Endothelial cell of umbilical vein (primary cell): ENCODE measurements around the gene TRPM1. TPM values are rescaled to one million over a fixed set of nuclear protein-coding genes. Genes with fewer than 3 reads are reported as not detected.

ENCODE experiments used
- BruUV-seq: library from RNA; stranded (reverse); fragments of 400-500 nt; replicated peaks from 2 replicates; lab custom pipeline; 2021; lab: Mats Ljungman, UMichigan
- CTCF ChIA-PET: fragments of 300-600, 350-600 bp; sonication (Branson Sonifier 250); formaldehyde crosslinking; loops from one replicate; lab custom pipeline; 2021; ENCODE audit warnings: antibody characterized with exemption, inconsistent platforms; lab: Charles Lee
- POLR2A ChIA-PET: fragments of 300-600, 350-600 bp; sonication (Branson Sonifier 250); formaldehyde crosslinking; loops from one replicate; lab custom pipeline; 2021; ENCODE audit warnings: antibody characterized with exemption, inconsistent platforms; lab: Charles Lee
- DNase-seq: peaks from one replicate; pipeline ENCODE4 v3.0.0-alpha.2; 2011; ENCODE audit warnings: low read depth, low spot score
- FAIRE-seq: peaks from 2 replicates; lab custom pipeline; 2011; peaks lifted over from hg19 to GRCh38; lab: Jason Lieb, UNC
- H2AFZ ChIP-seq: 2 replicates; pipeline ENCODE4 v1.6.0; 2012; ENCODE audit warnings: low read depth, low read length, control low read depth, inconsistent platforms
- H3K27ac ChIP-seq: 2 replicates; pipeline ENCODE4 v1.5.1; 2011; ENCODE audit warnings: low read depth, mild to moderate bottlenecking, control low read depth, low read length, moderate library complexity; ENCODE audit not compliant: insufficient read depth
- H3K27me3 ChIP-seq, 2 experiments: 2 replicates each; pipeline versions ENCODE4 v1.6.0 to v1.6.1; 2011; ENCODE audit warnings: low read length in 2 of 2, mixed read lengths in 1 of 2; ENCODE audit not compliant: control insufficient read depth in 2 of 2, insufficient read depth in 2 of 2
- H3K36me3 ChIP-seq, 2 experiments: 2 replicates in 1 of 2; 3 replicates in 1 of 2; pipeline ENCODE4 v1.5.1; 2011; ENCODE audit warnings: low read length in 2 of 2, mild to moderate bottlenecking in 1 of 2, moderate library complexity in 1 of 2; ENCODE audit not compliant: control insufficient read depth in 2 of 2, insufficient read depth in 2 of 2; ENCODE audit errors: extremely low read depth in 1 of 2
- H3K4me1 ChIP-seq: 3 replicates; pipeline ENCODE4 v1.5.1; 2011; ENCODE audit warnings: mild to moderate bottlenecking, low read length; ENCODE audit not compliant: control insufficient read depth, insufficient read depth; ENCODE audit errors: extremely low read depth
- H3K4me2 ChIP-seq: 2 replicates; pipeline ENCODE4 v1.6.1; 2011; ENCODE audit warnings: low read length, control low read depth, mixed read lengths; ENCODE audit not compliant: insufficient read depth
- H3K4me3 ChIP-seq, 3 experiments: fragments of 200-600 bp in 1 of 3; sonication (generic), shearing (Covaris generic) in 1 of 3; replicated peaks in 1 of 3; 2 replicates each; pipeline ENCODE4 v1.5.1; 2011 to 2016; ENCODE audit warnings: control low read depth in 3 of 3, low read length in 3 of 3, mild to moderate bottlenecking in 2 of 3, inconsistent platforms in 1 of 3, low read depth in 1 of 3, moderate library complexity in 1 of 3; ENCODE audit not compliant: insufficient read depth in 1 of 3
- H3K79me2 ChIP-seq: 2 replicates; pipeline ENCODE4 v1.6.0; 2012; ENCODE audit warnings: low read length, inconsistent platforms; ENCODE audit not compliant: control insufficient read depth, insufficient read depth
- H3K9ac ChIP-seq: replicated peaks from 2 replicates; pipeline ENCODE3; 2011; ENCODE audit warnings: low read length, control low read depth; ENCODE audit not compliant: insufficient read depth; ENCODE audit errors: extremely low read depth
- H3K9me1 ChIP-seq: replicated peaks from 3 replicates; pipeline ENCODE4 v1.6.0; 2011; ENCODE audit warnings: mild to moderate bottlenecking, low read length; ENCODE audit not compliant: control insufficient read depth, insufficient read depth; ENCODE audit errors: extremely low read depth
- H3K9me3 ChIP-seq: replicated peaks from 2 replicates; pipeline ENCODE4 v1.5.1; 2012; ENCODE audit warnings: low read length, inconsistent platforms; ENCODE audit not compliant: control insufficient read depth, insufficient read depth
- H4K20me1 ChIP-seq: replicated peaks from 2 replicates; pipeline ENCODE3; 2011; ENCODE audit warnings: mild to moderate bottlenecking, low read length; ENCODE audit not compliant: control insufficient read depth, insufficient read depth; ENCODE audit errors: extremely low read depth
- EZH2 ChIP-seq: IDR thresholded peaks from 2 replicates; pipeline ENCODE4 v1.6.1; 2012; ENCODE audit warnings: borderline replicate concordance, low read depth, mild to moderate bottlenecking, moderate library complexity, low read length, inconsistent platforms; ENCODE audit not compliant: severe bottlenecking
- FOS ChIP-seq: IDR thresholded peaks from 2 replicates; pipeline ENCODE4 v1.6.1; 2011; ENCODE audit warnings: mild to moderate bottlenecking, low read length, moderate library complexity, borderline replicate concordance; ENCODE audit not compliant: insufficient read depth
- GATA2 ChIP-seq: IDR thresholded peaks from 2 replicates; pipeline ENCODE4 v1.7.0; 2011; ENCODE audit warnings: low read depth, mild to moderate bottlenecking, moderate library complexity, mixed read lengths, low read length; ENCODE audit not compliant: insufficient read length, insufficient read depth
- JUN ChIP-seq: IDR thresholded peaks from 2 replicates; pipeline ENCODE4 v1.6.1; 2011; ENCODE audit warnings: borderline replicate concordance, low read depth; ENCODE audit not compliant: insufficient read length, insufficient read depth
- MYC ChIP-seq: IDR thresholded peaks from one replicate; pipeline ENCODE4 v1.6.1; 2011; ENCODE audit warnings: mild to moderate bottlenecking, low read depth, low read length
- POLR2A ChIP-seq: IDR thresholded peaks from 2 replicates; pipeline ENCODE4 v1.6.1; 2012; ENCODE audit warnings: low read depth, mild to moderate bottlenecking, control low read depth, low read length
- POLR2AphosphoS5 ChIP-seq: IDR thresholded peaks from 2 replicates; pipeline ENCODE4 v1.6.1; 2012; ENCODE audit warnings: low read depth, mild to moderate bottlenecking, control low read depth, low read length, moderate library complexity; ENCODE audit not compliant: insufficient read depth
- dilution Hi-C: fragments of 300-500 bp; cut with MboI; formaldehyde crosslinking; loops from one replicate; pipeline ENCODE4 v1.15.0; 2019; ENCODE audit warnings: low sequenced_read_pairs; ENCODE audit not compliant: extremely low pct_ligation_motif_present
- intact Hi-C: fragments of 100-400 bp; cut with micrococcal nuclease; formaldehyde crosslinking; loops from one replicate; pipeline ENCODE4 v1.10.0; 2022
- polyA plus RNA-seq, 4 experiments: library from polyadenylated mRNA; depleted of rRNA in 3 of 4; stranded (reverse) in 3 of 4; unstranded in 1 of 4; fragments of >200 nt; gene quantifications; 2 replicates each; pipeline versions ENCODE4 v1.2.1 to v1.2.3, GENCODE V29; 2011 to 2012; ENCODE audit warnings: missing spikeins in 1 of 4
- total RNA-seq: library from RNA; stranded (reverse); gene quantifications from 2 replicates; pipeline ENCODE4 v1.2.3, GENCODE V29; 2021
- TF ChIP-seq, protein P1 (sequence below): IDR thresholded peaks from 2 replicates; pipeline ENCODE4 v1.6.1; 2011; ENCODE audit not compliant: insufficient read depth, insufficient read length
- TF ChIP-seq, protein P2 (sequence below), 2 donors: IDR thresholded peaks; 1 replicate in 1 of 2; 2 replicates in 1 of 2; pipeline ENCODE4 v1.5.1; 2011; ENCODE audit warnings: low read length in 2 of 2, mild to moderate bottlenecking in 2 of 2, moderate library complexity in 2 of 2, control low read depth in 1 of 2, inconsistent platforms in 1 of 2, low read depth in 1 of 2; ENCODE audit not compliant: insufficient read depth in 1 of 2; ENCODE audit errors: extremely low read depth in 1 of 2

Gene TRPM1
- total and polyA plus RNA-seq, 2 donors (not counting 3 experiments of a cell fraction or from before 2014, with no cell fraction given), result 0.19 TPM; not detected in 1

DNA sequence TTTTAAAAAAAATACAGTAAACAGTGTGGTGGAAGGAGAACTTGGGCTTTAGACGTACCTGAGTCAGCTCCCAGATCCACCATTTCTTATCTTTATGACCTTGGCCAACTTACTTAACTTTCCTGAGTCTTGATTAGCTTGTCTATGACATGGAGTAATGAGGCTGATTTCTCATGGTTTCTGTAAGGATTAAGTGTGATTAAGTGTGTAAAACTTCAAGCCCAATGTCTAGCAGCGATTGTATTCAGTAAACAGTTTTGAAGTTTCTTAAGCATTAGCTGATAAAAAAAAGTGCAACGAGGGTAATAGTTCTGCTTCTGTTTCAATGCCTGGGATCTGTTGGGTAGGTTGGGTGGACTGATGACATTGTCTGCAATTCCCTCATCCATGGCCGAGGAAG is 10.8 kb downstream of the TRPM1 start:
- H3K4me2 ChIP-seq, result no peak overlapping the region
- FAIRE-seq, result no peak
- intact Hi-C loops, result no loop called here
- POLR2A ChIA-PET, result no interaction called here
- H3K36me3 ChIP-seq, result no peaks in the 10 kb centered on the region
- no peaks in the 10 kb centered on the region for H3K79me2 ChIP-seq
- CTCF ChIA-PET, result interaction anchor here (0.9 to 1.8 kb wide), 2 partner anchors 10 to 38 kb away, joined by 4 to 9 read pairs; partner anchors contain the start of gene TRPM1
- TF ChIP-seq GATA2 (no peak), POLR2A (no peak), JUN (no peak), FOS (no peak), EZH2 (no peak), POLR2AphosphoS5 (no peak), MYC (no peak)
- TF ChIP-seq, protein P1, sequence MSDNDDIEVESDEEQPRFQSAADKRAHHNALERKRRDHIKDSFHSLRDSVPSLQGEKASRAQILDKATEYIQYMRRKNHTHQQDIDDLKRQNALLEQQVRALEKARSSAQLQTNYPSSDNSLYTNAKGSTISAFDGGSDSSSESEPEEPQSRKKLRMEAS, result no peak
- TF ChIP-seq, protein P2, sequence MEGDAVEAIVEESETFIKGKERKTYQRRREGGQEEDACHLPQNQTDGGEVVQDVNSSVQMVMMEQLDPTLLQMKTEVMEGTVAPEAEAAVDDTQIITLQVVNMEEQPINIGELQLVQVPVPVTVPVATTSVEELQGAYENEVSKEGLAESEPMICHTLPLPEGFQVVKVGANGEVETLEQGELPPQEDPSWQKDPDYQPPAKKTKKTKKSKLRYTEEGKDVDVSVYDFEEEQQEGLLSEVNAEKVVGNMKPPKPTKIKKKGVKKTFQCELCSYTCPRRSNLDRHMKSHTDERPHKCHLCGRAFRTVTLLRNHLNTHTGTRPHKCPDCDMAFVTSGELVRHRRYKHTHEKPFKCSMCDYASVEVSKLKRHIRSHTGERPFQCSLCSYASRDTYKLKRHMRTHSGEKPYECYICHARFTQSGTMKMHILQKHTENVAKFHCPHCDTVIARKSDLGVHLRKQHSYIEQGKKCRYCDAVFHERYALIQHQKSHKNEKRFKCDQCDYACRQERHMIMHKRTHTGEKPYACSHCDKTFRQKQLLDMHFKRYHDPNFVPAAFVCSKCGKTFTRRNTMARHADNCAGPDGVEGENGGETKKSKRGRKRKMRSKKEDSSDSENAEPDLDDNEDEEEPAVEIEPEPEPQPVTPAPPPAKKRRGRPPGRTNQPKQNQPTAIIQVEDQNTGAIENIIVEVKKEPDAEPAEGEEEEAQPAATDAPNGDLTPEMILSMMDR (IDR thresholded peaks at IDR 0.05; ENCODE audit: extremely low read depth in 1 of 2, insufficient read depth in 1 of 2, low read depth in 1 of 2, low read length in 2 of 2), result no peak
- DNase-seq, result no peak
- no peaks in the 10 kb centered on the region for H3K4me1 ChIP-seq
- no peaks in the 10 kb centered on the region for H3K9me1 ChIP-seq
- no TSS peak for BruUV-seq
- H4K20me1 ChIP-seq, result no peaks in the 10 kb centered on the region
- H3K4me3 ChIP-seq, result no peak overlapping the region
- no peak overlapping the region for H3K9ac ChIP-seq
- H3K27ac ChIP-seq, result no peak overlapping the region
- dilution Hi-C loops, result no loop called here
- H2AFZ ChIP-seq, result no peak overlapping the region
- H3K9me3 ChIP-seq, result no peaks in the 10 kb centered on the region
- H3K27me3 ChIP-seq, result no peaks in the 10 kb centered on the region
